SU-DHL-6 (cell line): ENCODE measurements around the gene HAO1.
"Not testable (repeated sequence)": the region's sequence is repeated elsewhere in the genome, so short reads cannot be mapped to it uniquely, and the experiment has no call there.

ENCODE experiments used
- H2AFZ ChIP-seq: fragments of 200-600 bp; sonication (generic); 2 replicates; pipeline ENCODE4 v1.6.1; 2014; ENCODE audit warnings: low read depth, mild to moderate bottlenecking, moderate library complexity, mixed read lengths, antibody characterized with exemption, low read length; ENCODE audit not compliant: severe bottlenecking
- H3F3A ChIP-seq: fragments of 200-600 bp; shearing (Covaris generic); 2 replicates; pipeline ENCODE4 v1.6.0; 2016; ENCODE audit warnings: antibody characterized with exemption, mild to moderate bottlenecking; ENCODE audit not compliant: insufficient read depth
- H3K27ac ChIP-seq: fragments of 200-600 bp; sonication (generic); 2 replicates; pipeline ENCODE4 v1.5.1; 2016; ENCODE audit warnings: low read depth, mild to moderate bottlenecking, low read length, moderate library complexity, mixed read lengths
- H3K27me3 ChIP-seq: fragments of 200-600 bp; sonication (generic), shearing (Covaris generic); 2 replicates; pipeline ENCODE4 v1.6.0; 2014; ENCODE audit warnings: mild to moderate bottlenecking, low read length
- H3K36me3 ChIP-seq: fragments of 200-600 bp; sonication (generic); 2 replicates; pipeline ENCODE4 v1.6.1; 2014; ENCODE audit warnings: mild to moderate bottlenecking, low read length, mixed read lengths
- H3K4me2 ChIP-seq: fragments of 300-600, 200-600 bp; shearing (Covaris generic), sonication (generic); 2 replicates; pipeline ENCODE4 v1.6.0; 2014; ENCODE audit warnings: low read length, low read depth, mild to moderate bottlenecking; ENCODE audit not compliant: poor library complexity, severe bottlenecking
- H3K4me3 ChIP-seq: fragments of 200-600 bp; sonication (generic); 2 replicates; pipeline ENCODE4 v1.5.1; 2014; ENCODE audit warnings: antibody characterized with exemption, low read length, mild to moderate bottlenecking, mixed read lengths; ENCODE audit not compliant: insufficient read depth, poor library complexity, severe bottlenecking
- H3K79me2 ChIP-seq: fragments of 200-600 bp; sonication (generic); 2 replicates; pipeline ENCODE4 v1.6.1; 2014; ENCODE audit warnings: mild to moderate bottlenecking, low read length, moderate library complexity; ENCODE audit not compliant: insufficient read depth
- H3K9ac ChIP-seq: fragments of 200-600 bp; sonication (generic); 2 replicates; pipeline ENCODE4 v1.7.0; 2014; ENCODE audit warnings: mild to moderate bottlenecking, low read length
- H3K9me2 ChIP-seq: fragments of 200-600 bp; sonication (generic); replicated peaks from 2 replicates; pipeline ENCODE4 v1.6.1; 2014; ENCODE audit warnings: low read length; ENCODE audit not compliant: insufficient read depth
- H3K9me3 ChIP-seq: fragments of 200-600 bp; sonication (generic); 2 replicates; pipeline ENCODE4 v1.6.1; 2014; ENCODE audit warnings: low read length, mixed read lengths; ENCODE audit not compliant: insufficient read depth
- H4K20me1 ChIP-seq: fragments of 200-600 bp; sonication (generic); 2 replicates; pipeline ENCODE4 v1.6.1; 2014; ENCODE audit warnings: low read depth, mild to moderate bottlenecking, antibody characterized with exemption, low read length, moderate library complexity, mixed read lengths
- CTCF ChIP-seq: fragments of 200-600 bp; sonication (generic); IDR thresholded peaks from one replicate; pipeline ENCODE4 v1.5.1; 2017; ENCODE audit warnings: antibody characterized with exemption, mild to moderate bottlenecking, low read length, moderate library complexity; ENCODE audit not compliant: insufficient read depth, poor library complexity, severe bottlenecking
- EZH2phosphoT487 ChIP-seq: fragments of 200-600 bp; sonication (generic), shearing (Covaris generic); conservative IDR thresholded peaks from 2 replicates; pipeline ENCODE4 v1.6.1; 2018; ENCODE audit warnings: mild to moderate bottlenecking, antibody characterized with exemption, low read length, moderate library complexity, mixed read lengths

The HAO1 gene

GRCh38 chr20:7841291-7841970 lies 98.8 kb downstream of the HAO1 start:
- no peak for TF ChIP-seq EZH2phosphoT487
- no peak for TF ChIP-seq CTCF
- no peaks in the 10 kb centered on the region for H3K9me3 ChIP-seq
- no peaks in the 10 kb centered on the region for H3F3A ChIP-seq
- H3K9me2 ChIP-seq: no peaks in the 10 kb centered on the region
- H3K4me2 ChIP-seq: no peak overlapping the region
- no peaks in the 10 kb centered on the region for H3K79me2 ChIP-seq
- no peak overlapping the region for H3K27ac ChIP-seq
- no peak overlapping the region for H3K9ac ChIP-seq
- H3K27me3 ChIP-seq: no peaks in the 10 kb centered on the region
- H2AFZ ChIP-seq: no peak overlapping the region
- no peak overlapping the region for H3K4me3 ChIP-seq
- no peaks in the 10 kb centered on the region for H4K20me1 ChIP-seq
- no peaks in the 10 kb centered on the region for H3K36me3 ChIP-seq

- Histone ChIP-seq H3K9me2 (no peaks in the 10 kb centered on the region), H3F3A (no peaks in the 10 kb centered on the region), H3K9ac (no peak overlapping the region), H3K27ac (no peak overlapping the region), H3K4me2 (no peak overlapping the region), H3K27me3 (no peaks in the 10 kb centered on the region), H4K20me1 (no peaks in the 10 kb centered on the region), H3K79me2 (no peaks in the 10 kb centered on the region), H3K9me3 (no peaks in the 10 kb centered on the region), H3K4me3 (no peak overlapping the region), H2AFZ (no peak overlapping the region), H3K36me3 (no peaks in the 10 kb centered on the region)
- TF ChIP-seq EZH2phosphoT487: no peak
- TF ChIP-seq CTCF: no peak
Observed at GRCh38 chr20:7836076-7836475, 104.2 kb downstream of the HAO1 start.

- not testable (repeated sequence) for H3K36me3 ChIP-seq, H2AFZ ChIP-seq, H3K27ac ChIP-seq, H3K4me3 ChIP-seq, H3K79me2 ChIP-seq, H3F3A ChIP-seq, H3K4me2 ChIP-seq, H4K20me1 ChIP-seq, H3K9me3 ChIP-seq, H3K9me2 ChIP-seq, H3K27me3 ChIP-seq, H3K9ac ChIP-seq
Observed at GRCh38 chr20:7834441-7834840, 105.8 kb downstream of the HAO1 start.
